AG09309 (cell line): ENCODE data around the gene BCAR1.
"Not testable (repeated sequence)": the region's sequence is repeated elsewhere in the genome, so short reads cannot be mapped to it uniquely, and the experiment has no call there.

Experiments used
- DNase-seq: peaks from one replicate; pipeline ENCODE4 v3.0.0-alpha.2; 2010; ENCODE audit warnings: low read depth
- H3K4me3 ChIP-seq: 2 replicates; pipeline ENCODE4 v1.5.1; 2011; ENCODE audit warnings: mild to moderate bottlenecking, low read depth, low read length, moderate library complexity; ENCODE audit not compliant: control insufficient read depth
- CTCF ChIP-seq: IDR thresholded peaks from 2 replicates; pipeline ENCODE4 v1.5.1; 2011; ENCODE audit warnings: mild to moderate bottlenecking, low read depth, low read length, inconsistent platforms; ENCODE audit not compliant: insufficient read depth, control insufficient read depth; ENCODE audit errors: missing control alignments

Gene BCAR1

GRCh38 chr16:75271441-75272096, 20.1 kb upstream of the BCAR1 start:
- TF ChIP-seq CTCF: no peak
- no peak overlapping the region for H3K4me3 ChIP-seq
- DNase-seq: no peak

DNA sequence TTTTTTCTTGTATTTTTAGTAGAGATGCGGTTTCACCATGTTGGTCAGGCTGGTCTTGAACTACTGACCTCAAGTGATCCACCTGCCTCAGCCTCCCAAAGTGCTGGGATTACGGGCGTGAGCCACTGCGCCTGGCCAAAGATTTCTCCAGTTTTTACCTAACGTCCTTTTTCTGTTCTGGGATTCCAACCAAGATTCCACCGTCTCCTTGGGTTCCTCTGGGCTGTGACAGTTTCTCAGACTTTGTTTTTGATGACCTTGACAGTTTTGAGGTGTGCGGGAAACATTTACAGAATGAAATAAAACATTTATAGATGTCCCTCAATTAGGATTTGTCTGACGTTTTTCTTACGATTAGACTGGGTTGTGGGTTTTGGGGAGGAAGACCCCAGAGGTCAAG, 17.9 kb upstream of the BCAR1 start:
- H3K4me3 ChIP-seq, DNase-seq: not testable (repeated sequence)

DNA sequence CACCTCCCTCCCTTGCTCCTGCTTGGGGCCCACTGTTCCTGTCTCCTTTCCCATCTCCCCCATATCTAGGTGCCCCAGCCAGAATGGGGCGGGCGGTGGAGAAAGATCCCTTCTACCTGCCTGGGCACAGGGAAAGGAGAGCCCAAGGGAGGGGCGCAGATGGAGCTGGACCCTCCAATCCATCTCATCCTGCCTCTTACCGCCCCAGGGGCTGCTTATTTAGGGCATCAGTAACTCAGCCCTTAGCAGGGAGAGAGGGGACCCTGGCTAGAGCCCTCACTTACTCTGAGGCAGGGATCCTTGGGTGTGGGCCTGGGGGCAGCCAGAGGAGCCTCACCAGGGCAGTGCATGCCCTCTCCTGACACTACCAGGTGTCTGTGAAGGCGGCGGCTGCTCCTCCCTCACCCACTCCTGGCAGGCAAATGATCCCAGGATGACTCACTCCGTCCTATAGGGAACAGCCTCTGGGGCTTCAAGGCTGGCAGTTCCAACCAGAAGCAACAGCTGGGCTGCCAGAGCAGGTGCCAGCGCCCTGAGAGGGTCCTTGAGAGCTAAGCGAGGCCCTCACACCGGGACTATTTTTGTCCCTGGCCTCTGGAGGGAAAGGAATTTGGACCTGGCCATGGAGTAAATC, 16.3 kb upstream of the BCAR1 start:
- DNase-seq: no peak
- no peak for TF ChIP-seq CTCF
- no peak overlapping the region for H3K4me3 ChIP-seq

DNA sequence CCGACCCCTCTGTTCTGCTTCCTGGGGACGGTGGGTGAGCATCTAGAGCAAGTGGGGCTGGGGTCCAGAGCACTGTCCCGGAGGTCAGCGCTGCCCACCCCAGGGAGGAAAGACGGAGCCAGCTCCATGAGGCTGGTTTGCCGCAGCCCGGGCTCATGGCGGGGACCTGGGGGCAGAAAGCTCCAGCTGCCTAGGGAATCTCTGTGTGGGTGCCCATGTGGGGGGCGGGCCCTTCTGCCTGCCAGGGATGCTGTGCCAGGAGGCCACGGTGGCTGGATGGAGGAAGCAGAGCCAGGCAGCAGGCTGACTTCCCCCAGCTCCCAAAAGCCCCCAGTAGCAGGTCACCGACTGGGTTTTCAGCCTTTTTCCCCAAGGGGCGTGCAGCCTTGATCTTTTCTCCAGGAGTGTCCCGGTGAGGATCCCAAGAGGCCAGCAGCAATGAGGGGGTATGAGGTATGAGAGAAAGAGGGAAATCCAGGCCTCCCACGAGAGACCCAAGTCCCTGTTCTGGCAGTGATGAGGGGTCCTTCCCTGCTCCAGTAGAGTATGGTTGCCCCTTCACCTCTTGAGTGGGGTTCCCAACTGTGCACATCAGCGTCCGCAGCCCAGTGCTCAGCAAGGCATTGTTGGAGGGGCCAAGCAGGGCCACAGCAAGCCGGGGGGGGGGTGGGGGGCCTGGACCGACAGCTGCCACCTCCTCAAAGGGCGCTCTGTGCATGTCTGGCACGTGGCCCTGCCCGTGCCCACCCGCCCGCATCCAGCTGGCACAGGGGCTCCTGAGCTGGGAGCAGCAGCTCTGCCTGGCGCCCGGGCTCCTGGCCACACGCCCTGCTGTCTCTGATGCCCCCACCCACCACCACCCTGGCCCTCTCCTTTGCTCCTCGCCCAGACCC, 15.6 kb upstream of the BCAR1 start:
- peak overlapping the region; percentile 71 for H3K4me3 ChIP-seq
- DNase-seq: no peak
- TF ChIP-seq CTCF: no peak

DNA sequence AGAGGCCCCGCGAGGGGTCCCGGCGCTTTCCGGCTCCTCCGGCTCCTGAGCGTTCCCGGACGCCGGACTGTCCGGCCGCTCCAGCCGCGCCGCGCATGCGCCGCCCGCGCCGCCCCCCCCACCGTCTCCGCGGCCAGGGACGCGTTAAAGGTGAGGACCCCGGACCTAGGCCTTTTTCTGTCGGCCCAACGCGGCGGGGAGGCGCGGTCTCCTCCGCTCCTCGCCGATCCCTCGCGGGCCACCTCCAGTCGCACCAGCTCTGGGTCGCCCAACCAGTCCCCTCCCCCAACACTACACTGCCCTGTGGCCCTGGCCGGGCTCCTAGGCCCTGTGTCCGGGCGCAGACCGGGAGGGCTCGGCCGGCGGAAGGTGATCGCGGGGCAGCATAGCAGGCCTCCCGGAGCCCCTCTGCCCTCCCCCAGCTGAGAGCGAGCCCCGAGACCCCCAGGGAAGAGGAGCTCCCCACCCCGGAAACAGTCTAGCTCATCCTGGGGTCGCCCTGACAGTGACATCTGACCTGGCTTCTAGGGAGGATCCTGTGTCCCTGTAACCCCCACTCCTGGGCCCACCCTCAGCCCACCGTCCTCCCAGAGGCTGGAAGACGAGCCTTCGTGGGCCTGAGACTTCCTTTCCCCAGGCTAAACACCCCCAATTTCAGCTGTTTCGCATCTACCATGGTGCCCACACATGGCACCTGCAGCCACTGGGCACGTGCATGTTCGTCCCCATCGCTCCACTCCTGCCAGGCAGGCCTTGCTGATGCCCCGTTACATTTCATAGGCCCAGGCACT, 14.7 kb upstream of the BCAR1 start:
- H3K4me3 ChIP-seq: peak overlapping the region; percentile 71
- DNase-seq: no peak
- no peak for TF ChIP-seq CTCF

DNA sequence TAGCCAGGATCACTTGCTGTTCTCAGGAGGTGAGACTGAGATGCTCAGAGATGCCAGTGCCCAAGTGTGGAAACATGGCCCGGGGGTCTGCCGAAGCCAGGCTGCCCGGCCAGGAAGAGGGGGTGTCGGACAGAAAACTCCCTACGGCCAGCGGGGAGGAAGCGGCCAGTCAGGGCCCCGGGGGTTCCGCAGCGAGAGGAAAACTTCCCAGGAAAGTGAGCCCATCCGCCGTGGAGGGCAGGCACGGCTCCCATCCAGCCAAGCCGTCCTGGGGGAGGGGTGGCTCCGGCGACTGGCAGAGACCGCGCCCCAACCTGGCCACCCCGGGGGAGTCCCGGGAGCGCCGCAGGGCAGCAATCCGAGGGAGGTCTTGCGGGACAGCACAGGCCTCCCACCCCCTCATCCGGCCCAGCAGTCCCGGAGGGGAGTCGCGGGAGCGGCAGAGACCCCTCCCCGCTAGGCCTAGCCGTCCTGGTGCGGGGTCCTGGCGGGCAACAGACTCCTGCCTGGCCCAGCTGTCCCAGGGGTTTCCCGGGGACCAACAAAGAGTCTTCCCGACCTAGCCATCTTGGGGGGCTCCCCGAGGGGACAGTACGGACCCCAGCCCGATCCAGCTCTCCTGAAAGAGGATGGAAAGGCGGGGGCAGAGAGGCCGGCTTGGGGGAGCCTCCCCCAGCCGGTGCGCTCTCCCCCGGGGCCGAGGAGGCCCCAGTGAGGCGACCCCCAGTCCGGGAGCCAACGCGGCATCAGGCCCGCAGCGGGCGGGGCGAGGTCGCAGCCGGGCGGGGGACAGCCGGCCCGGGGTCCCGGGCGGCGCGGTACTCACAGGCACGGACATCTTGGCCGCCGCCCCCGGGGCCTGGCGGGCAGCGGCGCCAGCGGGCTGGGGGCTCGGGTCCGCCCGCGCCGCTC, 13.8 kb upstream of the BCAR1 start:
- DNase-seq: no peak
- H3K4me3 ChIP-seq: peak overlapping the region; percentile 71
- no peak for TF ChIP-seq CTCF
